AG08395 (cell line): ENCODE results near the gene FUOM.
A peak's percentile ranks its signal among the peaks of the same experiment; 100 is the strongest.
"Not testable (repeated sequence)": the region's sequence is repeated elsewhere in the genome, so short reads cannot be mapped to it uniquely, and the experiment has no call there.

Experiments used
- DNase-seq: peaks from one replicate; pipeline ENCODE4 v3.0.0; 2012; ENCODE audit warnings: mixed read lengths, low spot score

FUOM gene

GRCh38 chr10:133388236-133388972, 30.6 kb upstream of the FUOM start:
- no peak for DNase-seq

GRCh38 chr10:133386951-133387350, 29.1 kb upstream of the FUOM start:
- DNase-seq: not testable (repeated sequence)

GRCh38 chr10:133385214-133385613, 27.4 kb upstream of the FUOM start:
- DNase-seq: no peak

- no peak for DNase-seq
Measured at GRCh38 chr10:133384071-133384470, 26.3 kb upstream of the FUOM start.

- DNase-seq: no peak
Measured at GRCh38 chr10:133383551-133383950, 25.7 kb upstream of the FUOM start.

GRCh38 chr10:133381036-133381435, 23.2 kb upstream of the FUOM start:
- DNase-seq: no peak

GRCh38 chr10:133379801-133380666, 22.2 kb upstream of the FUOM start:
- DNase-seq: no peak

- DNase-seq: peak; percentile 87
Measured at GRCh38 chr10:133379152-133379800, 21.5 kb upstream of the FUOM start, which contains the start of gene PAOX. Gene PAOX, plus strand, starts transcription at chr10:133379262. Its CDS starts 55 bp downstream, at chr10:133379317.

GRCh38 chr10:133378251-133379096, 20.7 kb upstream of the FUOM start:
- peak; percentile 50 for DNase-seq

GRCh38 chr10:133377818-133378250, 20.0 kb upstream of the FUOM start:
- no peak for DNase-seq

GRCh38 chr10:133377025-133377817, 19.4 kb upstream of the FUOM start:
- no peak for DNase-seq

- DNase-seq: not testable (repeated sequence)
Measured at GRCh38 chr10:133376183-133376582, 18.4 kb upstream of the FUOM start.

- DNase-seq: no peak
Measured at GRCh38 chr10:133375357-133376115, 17.7 kb upstream of the FUOM start.

- peak; percentile 99 for DNase-seq
Measured at GRCh38 chr10:133373174-133374090, 15.6 kb upstream of the FUOM start, which contains the start of gene ECHS1. Gene ECHS1, minus strand, starts transcription at chr10:133373354. Its CDS starts 21 bp downstream, at chr10:133373333.

GRCh38 chr10:133372507-133372906, 14.7 kb upstream of the FUOM start:
- DNase-seq: no peak

GRCh38 chr10:133370030-133370786, 12.4 kb upstream of the FUOM start:
- DNase-seq: no peak

GRCh38 chr10:133368153-133368552, 10.3 kb upstream of the FUOM start:
- DNase-seq: no peak

- DNase-seq: not testable (repeated sequence)
Measured at GRCh38 chr10:133367461-133367860, 9.6 kb upstream of the FUOM start.
